Mammary epithelial cell (primary cell): ENCODE results near the gene FNDC3B.

Experiments
- CTCF ChIP-seq, 2 donors: IDR thresholded peaks in 1 of 2; conservative IDR thresholded peaks in 1 of 2; 2 replicates each; pipeline ENCODE4 v1.5.1; 2011 to 2012; ENCODE audit warnings: inconsistent platforms in 2 of 2, low read length in 2 of 2, mild to moderate bottlenecking in 2 of 2, control low read depth in 1 of 2, low read depth in 1 of 2; ENCODE audit not compliant: insufficient read depth in 1 of 2; ENCODE audit errors: extremely low read depth in 1 of 2
- EZH2 ChIP-seq: IDR thresholded peaks from 2 replicates; pipeline ENCODE4 v1.6.1; 2012; ENCODE audit warnings: low read length, inconsistent platforms, borderline replicate concordance

- no peak for TF ChIP-seq CTCF (conservative IDR thresholded peaks at IDR 0.05 in 1 of 2, IDR thresholded peaks at IDR 0.05 in 1 of 2; ENCODE audit: extremely low read depth in 1 of 2, insufficient read depth in 1 of 2, low read depth in 1 of 2, low read length in 2 of 2)
- TF ChIP-seq EZH2 = no peak
These were observed 159.1 kb downstream of the FNDC3B start for GRCh38 chr3:172198428-172198827.
